HG02759 (cell line): Measurements from ENCODE around the gene ALOX5AP.

Source experiments
- ATAC-seq: cut with Tn5 transposase; IDR thresholded peaks from one replicate; pipeline ENCODE4 v1.9.1; 2021; ENCODE audit warnings: mild to moderate bottlenecking, moderate library complexity; ENCODE audit not compliant: unreplicated experiment

ALOX5AP gene

GRCh38 chr13:30712536-30713532 is 22.5 kb upstream of the ALOX5AP start:
- ATAC-seq = no peak

GRCh38 chr13:30714629-30715371 is 20.5 kb upstream of the ALOX5AP start:
- ATAC-seq = no peak

GRCh38 chr13:30715372-30715756 is 20.0 kb upstream of the ALOX5AP start:
- no peak for ATAC-seq

- ATAC-seq = no peak
Measured at GRCh38 chr13:30715837-30716236, 19.5 kb upstream of the ALOX5AP start.

GRCh38 chr13:30718661-30719524 is 16.4 kb upstream of the ALOX5AP start:
- ATAC-seq = no peak

GRCh38 chr13:30719525-30719914 is 15.8 kb upstream of the ALOX5AP start:
- ATAC-seq = no peak

- peak; percentile 72 for ATAC-seq
Measured at GRCh38 chr13:30720172-30720869, 15.0 kb upstream of the ALOX5AP start.

- no peak for ATAC-seq
Measured at GRCh38 chr13:30721936-30722335, 13.4 kb upstream of the ALOX5AP start.

GRCh38 chr13:30722361-30722760 is 13.0 kb upstream of the ALOX5AP start:
- ATAC-seq = no peak

GRCh38 chr13:30724778-30725177 is 10.6 kb upstream of the ALOX5AP start:
- no peak for ATAC-seq

GRCh38 chr13:30725326-30726085 is 9.8 kb upstream of the ALOX5AP start:
- no peak for ATAC-seq

- ATAC-seq = no peak
Measured at GRCh38 chr13:30726192-30726591, 9.2 kb upstream of the ALOX5AP start.

GRCh38 chr13:30727491-30728355 is 7.6 kb upstream of the ALOX5AP start:
- ATAC-seq = no peak

GRCh38 chr13:30729801-30730200 is 5.5 kb upstream of the ALOX5AP start:
- ATAC-seq = no peak

GRCh38 chr13:30730526-30730925 is 4.8 kb upstream of the ALOX5AP start:
- no peak for ATAC-seq

- ATAC-seq = no peak
Measured at GRCh38 chr13:30731361-30732045, 3.8 kb upstream of the ALOX5AP start.

GRCh38 chr13:30732046-30732390 is 3.3 kb upstream of the ALOX5AP start:
- ATAC-seq = no peak

GRCh38 chr13:30734439-30734838 is 904 bp upstream of the ALOX5AP start:
- ATAC-seq = no peak
